ENCODE measurements around the gene PBX4.

GRCh38 chr19:19636573-19637185 is 18.2 kb upstream of the PBX4 start:
- TF ChIP-seq CTCF (IDR thresholded peaks at IDR 0.05) (no peak), POLR2A (IDR thresholded peaks at IDR 0.05) (no peak), EP300 (IDR thresholded peaks at IDR 0.05) (no peak), POLR2AphosphoS5 (IDR thresholded peaks at IDR 0.05) (no peak)
